AG10803 (cell line): Measurements from ENCODE around the gene ZNF316.

ENCODE experiments used
- DNase-seq: peaks from one replicate; pipeline ENCODE4 v3.0.0; 2010; ENCODE audit warnings: low read depth
- H3K4me3 ChIP-seq: 2 replicates; pipeline ENCODE4 v1.5.1; 2011; ENCODE audit warnings: mild to moderate bottlenecking, low read length, control low read depth
- CTCF ChIP-seq: conservative IDR thresholded peaks from 2 replicates; pipeline ENCODE4 v1.5.1; 2011; ENCODE audit warnings: mild to moderate bottlenecking, low read length, control low read depth, inconsistent platforms

Gene ZNF316

GRCh38 chr7:6636741-6637543, at the start of gene ZNF316:
ZNF316 (plus strand) TSS chr7:6637318; CDS start chr7:6642410, 5,092 bp downstream.
- peak within 1 kb of the TSS; percentile 74 for H3K4me3 ChIP-seq
- no peak for TF ChIP-seq CTCF
- peak; percentile 56 for DNase-seq

- DNase-seq: no peak
- TF ChIP-seq CTCF: no peak
- H3K4me3 ChIP-seq: no peak overlapping the region
Measured at GRCh38 chr7:6588566-6588965, 48.6 kb upstream of the ZNF316 start.

GRCh38 chr7:6589151-6589828, 47.8 kb upstream of the ZNF316 start:
- DNase-seq: no peak
- peak overlapping the region; percentile 36 for H3K4me3 ChIP-seq
- no peak for TF ChIP-seq CTCF

- peak; percentile 26; the same call in 1 of the 2 replicates for TF ChIP-seq CTCF
- H3K4me3 ChIP-seq: peak within 1 kb of the TSS; percentile 87
- DNase-seq: peak; percentile 79
Measured at GRCh38 chr7:6589829-6590644, 47.1 kb upstream of the ZNF316 start, which contains the start of gene INTS15. INTS15 (plus strand) TSS chr7:6590021; CDS start chr7:6590284, 263 bp downstream.

GRCh38 chr7:6590645-6591110, 46.4 kb upstream of the ZNF316 start:
- peak overlapping the region; percentile 87 for H3K4me3 ChIP-seq
- TF ChIP-seq CTCF: no peak
- DNase-seq: no peak

- H3K4me3 ChIP-seq: no peak overlapping the region
- no peak for TF ChIP-seq CTCF
- DNase-seq: no peak
Measured at GRCh38 chr7:6600093-6600492, 37.0 kb upstream of the ZNF316 start.
